ENCODE measurements around the gene GALNT18.

GALNT18 gene

GRCh38 chr11:11604370-11604990 lies 17.3 kb downstream of the GALNT18 start:
- no peak for DNase-seq (ENCODE audit: low spot score)

GRCh38 chr11:11602011-11602410 lies 19.8 kb downstream of the GALNT18 start:
- DNase-seq (ENCODE audit: low spot score), result no peak
- TF ChIP-seq CTCF (IDR thresholded peaks at IDR 0.05; ENCODE audit: extremely low read depth, missing control alignments), result no peak

More at GRCh38 chr11:11604370-11604990, 17.3 kb downstream of the GALNT18 start:
- TF ChIP-seq CTCF (IDR thresholded peaks at IDR 0.05; ENCODE audit: extremely low read depth, missing control alignments), result no peak

GRCh38 chr11:11600288-11600687 lies 21.5 kb downstream of the GALNT18 start:
- no peak for DNase-seq (ENCODE audit: low spot score)
- TF ChIP-seq CTCF (IDR thresholded peaks at IDR 0.05; ENCODE audit: extremely low read depth, missing control alignments), result no peak

- no peak for TF ChIP-seq CTCF (IDR thresholded peaks at IDR 0.05; ENCODE audit: extremely low read depth, missing control alignments)
- no peak for DNase-seq (ENCODE audit: low spot score)
Measured at GRCh38 chr11:11598243-11598642, 23.6 kb downstream of the GALNT18 start.

- no peak for TF ChIP-seq CTCF (IDR thresholded peaks at IDR 0.05; ENCODE audit: extremely low read depth, missing control alignments)
- DNase-seq (ENCODE audit: low spot score), result no peak
Measured at GRCh38 chr11:11594162-11594561, 27.6 kb downstream of the GALNT18 start.

GRCh38 chr11:11592146-11592684 lies 29.6 kb downstream of the GALNT18 start:
- no peak for DNase-seq (ENCODE audit: low spot score)
- no peak for TF ChIP-seq CTCF (IDR thresholded peaks at IDR 0.05; ENCODE audit: extremely low read depth, missing control alignments)

- DNase-seq (ENCODE audit: low spot score), result no peak
- no peak for TF ChIP-seq CTCF (IDR thresholded peaks at IDR 0.05; ENCODE audit: extremely low read depth, missing control alignments)
Measured at GRCh38 chr11:11589437-11589836, 32.4 kb downstream of the GALNT18 start.
